Mononuclear cell (primary cell): Measurements from ENCODE around the gene MMP2. TPM values are rescaled to one million over a fixed set of nuclear protein-coding genes. Genes with fewer than 3 reads are reported as not detected.

Source experiments
- H3K27me3 ChIP-seq: 2 replicates; pipeline ENCODE4 v1.6.0; 2011; ENCODE audit warnings: low read length, control low read depth; ENCODE audit not compliant: insufficient read depth
- H3K4me1 ChIP-seq: 2 replicates; pipeline ENCODE4 v1.5.1; 2011; ENCODE audit warnings: mild to moderate bottlenecking, low read length, control low read depth; ENCODE audit not compliant: insufficient read depth
- H3K4me3 ChIP-seq: 2 replicates; pipeline ENCODE4 v1.5.1; 2011; ENCODE audit warnings: mild to moderate bottlenecking, low read length, moderate library complexity
- H3K9me3 ChIP-seq: 2 replicates; pipeline ENCODE4 v1.5.1; 2011; ENCODE audit warnings: low read depth, mild to moderate bottlenecking, control low read depth, low read length
- total RNA-seq: library from RNA; depleted of rRNA; stranded (reverse); fragments of >200 nt; gene quantifications from one replicate; pipeline ENCODE4 v1.2.3, GENCODE V29; 2012

MMP2 gene
- total RNA-seq, 1 donor: 0.10 TPM

DNA sequence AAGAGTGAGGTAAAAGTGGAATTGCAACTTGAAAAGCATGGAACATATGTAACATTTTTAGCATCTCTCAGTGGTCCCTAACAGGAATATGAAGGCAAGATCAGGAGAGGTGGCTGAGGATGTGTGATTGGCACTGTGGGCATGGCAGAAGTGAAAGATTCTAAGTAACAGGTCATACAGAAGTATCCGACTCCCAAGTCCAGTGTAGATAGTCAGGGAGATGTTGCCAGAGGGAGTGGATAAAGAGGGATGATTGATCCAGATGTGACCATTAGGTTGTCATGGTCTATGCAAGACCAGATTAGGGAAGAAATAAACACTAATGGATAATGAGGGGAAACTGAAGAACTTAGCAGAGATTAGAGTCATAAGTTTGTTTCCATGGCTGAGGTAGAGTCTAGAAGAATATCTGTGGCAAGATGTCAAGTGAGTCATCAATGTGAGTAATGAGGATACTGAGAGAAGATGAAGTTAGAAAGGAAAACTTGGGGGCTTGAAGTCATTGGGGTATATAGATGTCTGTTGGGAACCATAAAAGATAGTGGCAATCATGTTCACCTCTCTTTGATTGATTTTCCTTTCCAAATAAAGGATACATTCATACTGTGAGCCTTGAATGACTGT is 63.6 kb downstream of the MMP2 start:
- Histone ChIP-seq H3K27me3 (no peaks in the 10 kb centered on the region), H3K9me3 (no peaks in the 10 kb centered on the region), H3K4me1 (peaks cover 18% of the 10 kb centered on the region), H3K4me3 (no peak overlapping the region)

DNA sequence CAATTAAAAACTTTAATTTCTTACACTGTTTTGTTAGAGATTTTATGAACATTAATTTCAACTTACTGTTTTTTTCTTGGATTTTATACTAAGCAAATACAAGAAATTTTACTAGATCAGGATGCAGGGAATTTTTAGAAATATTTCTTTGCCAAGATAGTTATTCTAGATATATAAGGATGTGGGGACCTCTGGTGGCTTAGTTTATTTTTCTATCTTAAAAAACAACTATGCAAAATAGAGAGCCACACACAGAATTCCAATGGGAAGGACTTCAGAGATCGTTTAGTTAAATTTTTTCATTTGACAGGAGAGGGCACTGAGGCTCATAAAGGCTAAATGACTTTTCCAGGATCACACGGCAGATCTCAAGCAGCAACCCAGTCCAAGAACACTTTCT is 64.5 kb downstream of the MMP2 start:
- Histone ChIP-seq H3K4me1 (peaks cover 9% of the 10 kb centered on the region), H3K4me3 (no peak overlapping the region), H3K27me3 (no peaks in the 10 kb centered on the region), H3K9me3 (no peaks in the 10 kb centered on the region)

DNA sequence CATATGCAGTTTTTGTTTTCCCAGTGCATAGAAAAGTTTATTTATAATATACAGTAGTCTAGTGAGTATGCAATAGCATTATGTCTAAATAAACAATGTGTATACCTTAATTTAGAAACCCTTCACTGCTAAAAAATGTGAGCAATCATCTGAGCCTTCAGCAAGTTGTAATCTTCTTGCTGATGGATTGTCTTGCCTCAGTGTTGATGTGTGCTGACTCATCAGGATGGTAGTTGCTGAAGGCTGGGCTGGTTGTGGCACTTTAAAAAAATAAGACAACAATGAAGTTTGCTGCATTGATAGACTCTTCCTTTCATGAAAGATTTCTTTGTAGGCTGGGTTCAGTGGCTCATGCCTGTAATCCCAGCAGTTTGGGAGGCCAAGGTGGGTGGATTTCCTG is 73.6 kb downstream of the MMP2 start:
- H3K4me3 ChIP-seq: no peak overlapping the region
- H3K9me3 ChIP-seq: no peaks in the 10 kb centered on the region
- no peaks in the 10 kb centered on the region for H3K27me3 ChIP-seq
- no peaks in the 10 kb centered on the region for H3K4me1 ChIP-seq

DNA sequence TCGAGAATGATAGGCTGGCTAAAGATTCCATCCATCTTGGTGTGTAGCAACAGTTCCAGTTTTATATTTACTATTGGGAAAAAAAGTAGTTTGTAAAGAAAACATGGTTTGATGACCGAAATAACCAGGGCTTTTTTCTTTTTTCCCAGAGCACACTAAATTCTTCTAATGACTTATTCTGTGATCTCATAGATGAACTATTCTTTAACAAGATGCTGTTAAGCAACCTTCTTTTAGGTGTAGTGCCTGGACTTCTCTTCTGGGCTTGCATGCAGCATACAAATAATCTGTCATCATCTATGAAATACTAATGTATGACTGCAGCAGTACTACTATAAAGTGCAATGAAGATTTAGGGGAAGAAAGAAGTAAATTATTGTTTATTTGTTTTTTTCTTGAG is 76.4 kb downstream of the MMP2 start:
- Histone ChIP-seq H3K4me1 (no peaks in the 10 kb centered on the region), H3K4me3 (no peak overlapping the region), H3K27me3 (no peaks in the 10 kb centered on the region), H3K9me3 (no peaks in the 10 kb centered on the region)

Other genes with a start within 250 kb of the MMP2 start
- under 0.01 TPM for gene IRX6, start 155.0 kb upstream of the MMP2 start, total RNA-seq
- 13.0 TPM for gene LPCAT2, start 29.9 kb downstream of the MMP2 start, total RNA-seq
- gene CAPNS2, start 87.5 kb downstream of the MMP2 start, total RNA-seq: not detected
- gene SLC6A2, start 176.8 kb downstream of the MMP2 start, total RNA-seq: not detected